ENCODE results near the gene CACNB1.

Gene CACNB1

DNA sequence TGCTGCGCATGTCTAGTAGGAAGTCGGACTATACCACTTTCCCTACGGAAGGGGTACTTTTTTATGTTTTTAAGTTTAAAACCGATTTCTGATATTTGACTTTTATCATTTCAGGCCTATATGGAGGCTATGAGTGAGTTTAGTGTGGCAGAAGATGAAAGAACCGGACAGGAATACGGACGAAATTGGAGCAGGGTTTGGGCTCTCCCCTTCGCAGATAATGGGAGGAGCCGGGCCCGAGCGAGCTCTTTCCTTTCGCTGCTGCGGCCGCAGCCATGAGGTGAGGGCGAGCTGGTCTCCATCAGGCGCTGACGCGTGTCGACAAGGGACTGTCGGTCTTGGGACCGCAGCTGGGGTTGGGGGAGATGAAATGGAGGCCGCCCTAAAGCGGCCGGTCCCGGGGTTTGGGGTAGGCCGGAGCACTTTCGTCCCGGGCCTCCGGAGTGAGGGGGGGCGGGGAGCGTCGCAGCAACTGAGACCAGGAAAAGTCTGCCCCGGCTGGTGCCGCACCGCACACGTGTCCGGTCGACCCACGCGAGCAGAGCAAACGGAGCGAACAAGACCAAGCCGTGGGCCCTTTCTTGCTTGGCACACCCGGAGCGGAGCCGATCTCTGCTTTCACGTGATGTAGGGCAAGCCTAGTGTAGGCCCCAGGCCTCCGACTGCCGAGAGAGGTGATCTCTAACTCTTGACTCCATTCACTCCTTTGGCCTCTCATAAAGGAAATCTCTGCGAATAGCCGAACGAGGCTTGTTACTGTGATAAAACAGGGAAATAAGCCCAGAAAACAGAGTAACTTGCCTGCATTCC lies 2.8 kb upstream of the CACNB1 start, which contains the start of gene RPL19:
Gene RPL19, plus strand, starts transcription at position 214 of the 810 bp plus-strand sequence. Its CDS starts 62 bp downstream, at position 276.
- peak in 1 of 2 experiments; percentile 85 for DNase-seq

DNA sequence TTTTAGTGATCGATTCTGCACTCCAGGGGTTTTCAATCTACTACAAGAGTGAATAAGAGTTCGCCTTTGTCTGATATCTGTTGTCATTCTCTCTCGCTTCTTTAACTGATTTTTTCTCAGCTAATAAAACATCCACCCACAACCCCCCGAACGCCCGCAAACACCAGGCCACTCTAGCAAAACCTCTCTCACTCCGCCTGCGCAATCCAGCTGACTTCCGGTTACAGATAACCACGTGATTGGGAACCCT lies 2.3 kb upstream of the CACNB1 start:
- peak; percentile 95 to 99 for DNase-seq

DNA sequence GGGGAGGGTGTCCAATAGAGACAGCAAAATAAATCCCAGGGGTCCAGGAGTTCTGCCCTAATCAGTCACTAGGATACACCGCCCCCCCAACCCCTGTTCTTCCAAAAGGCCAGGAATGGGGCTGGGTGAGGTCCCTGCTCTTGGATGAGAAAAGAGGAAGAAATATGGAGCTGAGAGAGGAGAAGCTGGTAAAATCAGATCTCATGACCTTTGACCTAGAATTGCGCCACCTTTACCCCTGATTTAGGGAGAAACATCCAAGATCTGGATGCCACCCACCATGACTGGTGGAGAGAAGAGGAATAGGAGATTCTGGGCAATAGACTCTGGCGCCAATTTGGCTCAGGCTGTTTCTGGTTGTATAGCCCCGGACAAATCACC lies 707 bp upstream of the CACNB1 start:
- DNase-seq = no peak

DNA sequence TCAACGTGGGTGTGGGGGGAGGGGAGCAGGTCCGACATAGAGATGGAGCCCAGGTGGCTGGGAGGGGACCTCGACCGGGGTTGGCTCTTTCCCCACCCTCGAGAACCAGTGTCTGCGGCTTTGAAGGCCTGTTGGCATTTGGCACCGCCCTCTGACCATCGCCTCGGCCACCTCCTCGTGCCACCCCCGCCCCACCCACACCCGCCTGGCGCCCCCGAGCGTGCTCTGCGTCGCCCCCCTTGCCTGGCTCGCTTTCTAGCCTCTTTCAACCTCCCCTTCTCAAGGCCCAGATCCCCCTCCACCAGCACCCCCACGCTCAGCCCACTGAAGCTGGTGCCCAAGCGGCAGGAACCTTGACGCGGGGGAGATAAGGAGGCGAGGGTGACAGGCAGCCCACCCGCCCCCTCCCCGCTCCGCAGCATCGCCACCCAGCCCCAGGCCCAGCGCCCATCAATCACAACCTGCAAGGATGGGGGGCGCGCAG lies 619 bp downstream of the CACNB1 start:
- DNase-seq = no peak

DNA sequence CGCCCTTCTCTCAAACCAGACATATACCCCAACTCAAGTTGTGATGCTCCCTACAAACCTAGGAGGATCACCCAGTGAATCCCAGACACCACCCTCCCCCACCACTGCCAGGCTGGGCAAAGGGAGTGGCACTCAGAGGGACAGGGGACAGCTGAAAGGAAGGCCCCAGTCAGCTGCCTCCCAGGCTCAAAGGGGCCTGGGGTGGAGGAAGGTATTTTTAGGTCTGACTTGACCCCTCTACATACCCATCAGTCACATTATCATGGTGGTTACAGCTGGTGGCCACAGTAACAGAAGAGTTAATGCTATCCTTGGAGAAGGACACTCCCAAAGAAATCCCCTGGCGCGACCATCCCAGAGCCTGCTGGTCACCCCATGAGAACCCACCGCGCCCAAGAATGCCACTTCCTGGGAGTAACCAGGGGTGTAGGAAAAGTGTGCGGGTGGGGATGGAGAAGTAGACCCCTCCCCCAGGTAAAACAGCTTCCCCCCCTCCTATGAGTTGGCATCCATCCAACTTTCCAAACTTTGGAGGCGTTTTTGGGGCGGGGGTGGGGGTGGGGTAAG lies 1.1 kb downstream of the CACNB1 start:
- no peak for DNase-seq

DNA sequence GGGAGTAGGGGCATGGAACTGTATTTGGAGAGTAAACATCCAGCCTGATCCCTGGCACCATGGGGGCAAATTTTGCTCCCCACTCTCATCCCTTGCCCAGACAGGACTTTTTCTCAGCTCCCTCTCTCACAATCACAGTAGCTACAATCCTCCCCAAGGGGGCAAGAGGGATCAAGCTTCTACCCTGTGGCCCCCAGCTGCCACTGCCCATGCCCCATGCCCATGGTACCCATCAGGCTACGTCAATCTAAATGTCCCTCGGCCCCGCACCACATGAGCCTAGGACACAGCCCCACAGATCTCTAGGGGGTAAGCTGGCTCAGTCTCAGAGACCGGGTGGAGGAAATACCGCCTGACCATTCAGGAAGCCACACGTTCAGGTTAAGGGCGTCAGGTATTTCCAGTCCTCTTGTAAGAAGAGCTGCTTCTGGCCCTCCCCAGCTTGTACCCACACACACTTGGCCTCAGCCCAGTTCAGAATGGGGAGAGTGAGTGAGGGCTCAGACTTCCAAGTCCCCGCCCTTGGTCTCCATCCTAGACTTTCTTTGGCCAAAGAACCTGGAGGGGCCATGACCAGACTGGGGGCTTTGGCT lies 1.8 kb downstream of the CACNB1 start:
- no peak for DNase-seq

DNA sequence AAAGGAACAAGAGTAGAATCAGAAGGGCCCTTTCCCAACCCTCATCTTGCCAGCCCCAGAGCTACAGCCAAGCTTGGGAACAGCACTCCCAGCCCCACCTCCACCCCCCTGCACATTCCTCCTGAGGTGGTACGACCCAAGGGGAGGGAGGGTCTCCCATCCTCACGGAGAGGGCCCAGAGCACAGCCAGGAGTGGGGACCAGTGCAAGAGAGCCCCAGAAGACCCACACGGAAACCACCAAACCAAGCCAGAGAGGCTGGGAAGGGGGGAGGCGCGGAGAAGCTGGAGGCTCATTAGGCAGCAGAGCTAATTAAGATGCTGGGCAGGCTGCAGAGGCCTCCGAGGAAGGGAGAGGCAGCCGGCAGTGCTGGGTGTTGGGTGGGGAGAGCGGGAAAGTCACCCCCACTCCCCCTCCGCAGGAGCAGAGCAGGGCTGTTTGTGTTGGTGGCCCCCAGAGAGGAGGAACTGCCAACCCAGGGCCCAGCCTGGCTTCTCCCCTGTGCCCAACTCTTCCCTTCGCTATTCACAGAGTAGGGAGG lies 2.4 kb downstream of the CACNB1 start:
- no peak for DNase-seq

DNA sequence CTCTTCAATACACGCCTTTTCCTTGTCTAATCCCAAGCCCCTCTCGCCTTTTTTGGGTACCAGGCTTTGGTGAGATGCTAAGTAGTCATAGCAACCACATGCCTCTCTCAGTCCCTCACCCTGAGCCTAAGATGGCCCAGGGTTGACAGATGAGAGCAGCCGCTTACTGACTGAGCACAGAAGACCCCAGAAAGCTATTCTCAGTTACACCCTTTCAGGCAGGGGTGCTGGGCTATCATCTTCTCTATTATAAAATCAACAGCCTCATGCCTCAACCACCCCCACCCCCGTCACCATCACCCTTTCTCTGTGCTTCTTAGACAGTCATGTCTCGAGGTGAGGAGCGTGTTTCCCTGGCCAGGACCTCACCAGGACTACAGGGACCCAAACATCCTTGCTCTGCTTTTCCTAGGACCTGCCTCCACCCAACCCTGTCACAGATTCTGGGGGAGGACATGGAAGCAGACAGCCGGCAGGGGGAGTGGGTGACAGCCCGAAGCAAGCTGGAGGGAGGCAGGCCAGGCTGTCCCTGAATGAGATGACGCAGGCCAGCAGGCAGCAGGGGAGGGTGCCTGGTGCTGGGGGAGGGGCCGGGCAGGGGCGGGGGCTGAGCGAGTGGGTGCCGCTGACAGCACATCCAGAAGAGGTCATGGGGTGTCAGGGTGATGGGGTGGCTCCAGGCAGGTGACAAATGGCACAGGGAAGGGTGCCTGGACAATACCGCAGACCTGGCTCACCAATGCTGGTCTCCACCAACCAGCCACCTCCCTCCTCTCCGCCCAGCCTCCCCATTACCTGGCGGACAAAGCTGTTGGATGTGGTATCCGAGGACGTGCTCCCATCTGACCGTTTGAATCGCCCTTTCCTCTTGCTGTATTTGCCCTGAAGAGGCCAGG lies 3.1 kb downstream of the CACNB1 start:
- no peak for DNase-seq

DNA sequence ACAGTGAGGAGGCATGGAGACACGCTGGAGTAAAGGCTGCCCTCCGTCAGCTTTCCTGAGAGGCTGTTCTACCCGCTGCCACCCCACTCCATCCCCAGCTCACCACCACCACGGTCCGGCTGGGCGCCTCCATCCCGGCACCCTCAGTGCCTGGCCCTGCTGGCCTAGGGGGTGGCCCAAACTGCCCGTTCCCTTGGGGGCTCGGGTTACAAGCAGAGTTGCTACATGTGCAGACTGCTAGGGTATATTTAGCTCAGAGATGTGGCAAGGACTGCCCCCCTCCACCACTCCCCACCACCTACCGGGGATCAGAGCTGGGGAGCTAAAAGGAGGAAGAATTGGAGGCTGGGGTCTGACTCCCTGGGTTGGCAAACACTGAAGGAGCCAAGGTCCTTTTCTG lies 4.1 kb downstream of the CACNB1 start:
- DNase-seq = no peak

DNA sequence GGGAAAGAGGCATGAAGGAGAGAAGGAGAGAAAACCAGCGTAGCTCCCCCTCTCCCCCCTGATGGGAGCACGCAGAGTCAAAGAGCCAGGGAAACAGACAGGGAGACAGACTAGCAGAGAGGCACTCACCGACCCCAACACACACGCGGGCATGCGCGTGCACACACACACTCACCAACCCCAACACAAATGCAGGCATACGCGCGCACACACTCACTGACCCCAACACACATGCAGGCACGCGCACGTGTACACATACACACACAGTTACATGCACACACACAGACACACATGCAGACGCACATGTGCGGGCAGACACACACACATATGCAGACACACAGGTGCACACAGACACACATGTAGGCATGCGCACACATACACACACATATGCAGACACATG lies 4.6 kb downstream of the CACNB1 start:
- DNase-seq = no peak

DNA sequence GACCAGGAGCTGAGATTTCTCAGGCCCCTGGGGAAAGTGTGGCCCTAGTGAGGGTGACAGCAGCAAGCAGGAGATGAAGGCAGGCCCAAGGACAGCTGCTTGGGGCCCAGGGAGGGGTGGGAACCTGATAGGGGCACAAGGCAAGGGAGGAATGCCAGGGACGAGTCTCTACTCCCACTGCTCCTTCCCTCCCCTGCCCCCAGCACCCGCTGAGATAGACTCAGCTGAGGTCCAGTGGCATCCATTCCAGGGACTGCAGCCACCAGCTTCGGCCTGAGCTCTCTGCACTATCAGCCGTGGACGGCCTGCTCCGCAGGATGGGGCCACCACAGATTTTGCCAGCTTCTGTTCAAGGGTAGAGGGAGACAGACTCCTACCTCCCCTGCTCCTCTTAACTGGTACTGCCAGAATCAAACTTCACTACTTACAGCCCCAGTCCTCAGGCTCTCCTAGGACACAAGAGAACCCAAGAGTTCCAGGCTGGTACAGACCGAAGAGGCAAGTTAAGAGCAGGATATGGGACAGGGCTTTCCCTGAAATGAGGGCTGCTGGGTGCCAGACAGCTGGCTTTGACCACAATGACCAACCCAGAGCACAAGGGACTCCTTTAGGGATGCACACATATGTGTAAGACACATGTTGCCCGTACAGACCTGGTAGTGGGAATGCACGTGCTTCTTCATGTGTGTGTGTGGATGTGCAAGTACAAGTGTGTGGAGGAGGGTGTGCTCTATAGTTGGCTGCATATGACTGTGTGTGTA lies 5.5 kb downstream of the CACNB1 start:
- no peak for DNase-seq

DNA sequence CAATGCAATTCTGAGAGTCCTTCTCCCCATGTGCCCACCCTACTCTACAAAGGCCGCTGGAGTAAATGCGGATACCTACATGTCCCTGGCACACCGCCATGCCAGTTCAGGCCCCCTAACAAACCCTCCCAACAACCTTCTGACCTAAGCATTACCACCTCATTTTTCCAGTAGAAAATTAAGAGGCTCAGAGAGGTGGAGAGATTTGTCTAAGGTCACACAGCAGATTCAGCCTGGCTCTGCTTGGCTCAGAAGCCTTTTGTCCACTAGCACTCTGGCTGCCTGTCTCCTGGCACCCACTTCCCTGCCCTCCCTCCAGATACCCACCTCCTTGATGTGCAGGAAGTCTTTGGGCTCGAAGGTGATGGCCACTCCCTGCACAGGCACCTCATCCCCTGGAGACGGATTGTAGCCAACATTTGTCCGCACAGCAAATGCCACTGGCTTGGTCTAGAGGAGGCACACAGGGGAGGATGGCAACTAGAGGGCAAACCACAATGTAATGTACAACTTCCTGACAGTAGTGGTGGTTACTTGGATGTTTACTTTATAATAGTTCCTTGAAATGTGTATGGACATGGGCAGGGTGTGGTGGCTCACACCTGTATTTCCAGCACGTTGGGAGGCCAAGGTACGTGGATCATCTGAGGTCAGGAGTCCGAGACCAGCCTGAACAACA lies 10.2 kb downstream of the CACNB1 start:
- DNase-seq = peak; percentile 61 to 64

DNA sequence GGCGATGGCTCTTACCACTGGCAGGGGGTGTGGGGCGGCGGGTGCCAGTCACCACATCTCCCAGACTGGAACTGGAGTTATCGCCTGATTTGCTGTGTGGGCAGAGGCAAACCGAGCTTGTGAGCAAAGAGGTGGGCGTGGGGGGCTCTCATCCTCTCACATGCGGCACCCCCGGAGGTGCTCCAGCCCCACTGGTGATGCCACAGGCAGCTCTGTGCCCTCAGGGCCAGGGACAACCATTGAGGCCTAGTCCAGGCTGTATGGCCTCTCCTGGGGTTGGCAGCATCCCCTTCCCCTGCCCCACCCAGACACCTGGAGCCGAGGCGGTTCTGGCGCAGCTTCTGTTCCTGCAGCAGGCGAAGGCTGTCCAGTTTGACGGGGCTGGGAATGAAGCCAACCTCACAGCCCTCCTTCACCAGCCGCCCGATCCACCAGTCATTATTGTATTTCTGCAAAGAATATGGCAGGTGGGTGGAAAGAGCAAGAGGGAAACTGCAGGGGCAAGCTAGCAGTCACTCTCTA lies 10.9 kb downstream of the CACNB1 start:
- DNase-seq = no peak

DNA sequence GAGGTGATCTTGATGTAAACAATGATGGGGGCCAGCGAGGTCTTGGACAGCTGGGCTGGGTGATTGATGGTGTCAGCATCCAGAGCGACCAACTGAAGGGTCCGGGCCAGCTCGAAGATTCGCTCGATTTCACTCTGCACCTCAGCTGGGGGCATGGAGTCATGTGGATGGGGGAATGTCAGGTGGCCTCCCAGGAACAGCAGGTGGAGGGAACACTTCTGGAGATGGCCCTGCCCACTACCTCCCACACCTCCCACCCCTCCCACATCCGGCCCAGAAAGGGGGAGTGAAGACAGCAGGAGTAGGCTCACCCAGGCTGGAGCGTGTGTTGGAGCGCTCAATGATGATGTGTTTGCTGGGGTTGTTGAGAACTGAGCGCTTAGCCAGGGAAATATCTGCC lies 13.7 kb downstream of the CACNB1 start:
- DNase-seq = no peak

DNA sequence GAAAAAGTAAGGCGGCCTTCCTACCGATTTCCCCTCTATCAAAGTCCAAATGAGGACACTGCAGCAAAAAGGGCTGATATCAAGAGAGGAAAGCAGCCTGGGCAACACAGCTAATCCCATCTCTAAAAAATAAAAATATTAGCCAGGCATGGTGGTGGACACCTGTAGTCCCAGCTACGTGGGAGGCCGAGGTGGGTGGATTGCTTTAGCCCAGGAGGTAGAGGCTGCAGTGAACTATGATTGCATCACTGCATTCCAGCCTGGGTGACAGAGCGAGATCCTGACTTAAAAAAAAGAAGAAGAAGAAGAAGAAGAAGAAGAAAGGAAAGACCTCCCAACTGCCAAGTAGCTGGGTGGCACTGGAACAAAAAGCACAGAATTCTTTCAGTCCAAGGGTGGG lies 14.4 kb downstream of the CACNB1 start:
- DNase-seq = no peak

DNA sequence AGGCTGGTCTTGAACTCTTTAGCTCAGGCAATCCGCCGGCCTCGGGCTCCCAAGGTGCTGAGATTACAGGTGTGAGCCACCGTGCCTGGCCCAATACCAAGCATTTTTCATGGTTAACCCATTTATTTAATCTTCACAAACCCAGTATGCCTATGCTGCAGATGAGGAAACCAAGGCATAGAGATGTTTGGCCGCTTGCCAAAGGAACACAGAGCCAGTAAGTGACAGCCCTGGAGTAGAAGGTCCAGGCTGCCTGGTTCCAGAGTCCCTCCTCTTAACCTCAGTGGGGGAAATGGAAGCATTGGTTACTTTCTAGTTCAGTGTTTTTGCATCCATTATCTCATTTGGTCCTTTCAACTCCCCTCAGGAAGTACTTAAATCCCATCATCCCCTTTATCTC lies 16.2 kb downstream of the CACNB1 start:
- DNase-seq = no peak

DNA sequence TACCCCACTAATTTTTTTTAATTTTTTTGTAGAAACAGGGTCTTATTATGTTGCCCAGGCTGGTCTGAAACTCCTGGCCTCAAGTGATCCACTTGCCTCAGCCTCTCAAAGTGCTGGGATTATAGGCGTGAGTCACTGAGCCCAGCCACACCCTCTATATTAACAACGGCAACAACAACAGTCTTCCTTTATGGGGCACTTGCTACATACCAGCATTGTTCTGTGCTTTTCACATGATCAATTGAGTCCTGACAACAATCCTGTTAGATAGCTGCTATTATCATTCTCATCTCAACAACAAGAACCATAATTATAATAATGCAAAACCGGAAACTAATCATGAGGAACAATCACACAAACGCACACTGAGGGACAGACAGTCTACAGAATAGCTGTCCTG lies 18.9 kb downstream of the CACNB1 start:
- no peak for DNase-seq

DNA sequence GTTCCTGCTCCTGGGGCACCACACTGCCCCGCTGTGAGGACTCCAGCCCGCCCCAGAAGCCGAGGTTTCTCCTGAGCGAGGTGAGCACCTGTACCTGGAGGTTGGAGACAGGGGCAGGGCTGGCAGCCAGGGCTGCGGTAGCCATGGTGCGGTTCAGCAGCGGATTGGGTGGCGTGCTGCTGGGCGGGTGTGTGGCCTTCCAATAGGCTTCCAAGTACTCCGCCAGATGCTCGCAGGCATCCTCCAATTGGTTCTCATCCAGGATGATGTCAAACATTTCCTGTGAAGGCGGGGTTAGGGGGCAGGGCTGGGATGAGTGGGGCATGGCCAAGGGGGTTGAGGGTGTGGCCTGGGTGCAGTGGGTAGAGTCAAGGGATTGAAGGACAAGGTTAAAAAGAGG lies 20.2 kb downstream of the CACNB1 start:
- no peak for DNase-seq

DNA sequence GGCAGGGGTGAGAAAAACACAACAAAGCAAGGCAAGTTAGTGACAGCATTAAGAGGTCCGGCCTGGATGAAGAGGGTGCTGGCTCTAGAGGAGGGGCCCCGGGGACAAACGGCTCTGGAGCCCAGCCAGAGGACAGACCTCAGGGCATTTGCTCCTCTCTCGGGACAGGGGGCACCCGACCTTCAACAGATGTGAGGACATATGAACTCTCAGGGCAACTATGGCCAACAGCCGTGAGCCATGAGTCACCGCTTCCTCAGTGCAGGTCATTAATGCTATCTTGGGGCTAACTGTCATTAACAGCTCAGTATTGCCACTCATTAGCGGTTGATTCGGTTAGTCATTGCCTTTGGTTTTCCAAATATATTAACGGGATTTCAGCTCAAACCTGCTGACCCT lies 21.8 kb downstream of the CACNB1 start:
- DNase-seq = peak; percentile 77 to 79

DNA sequence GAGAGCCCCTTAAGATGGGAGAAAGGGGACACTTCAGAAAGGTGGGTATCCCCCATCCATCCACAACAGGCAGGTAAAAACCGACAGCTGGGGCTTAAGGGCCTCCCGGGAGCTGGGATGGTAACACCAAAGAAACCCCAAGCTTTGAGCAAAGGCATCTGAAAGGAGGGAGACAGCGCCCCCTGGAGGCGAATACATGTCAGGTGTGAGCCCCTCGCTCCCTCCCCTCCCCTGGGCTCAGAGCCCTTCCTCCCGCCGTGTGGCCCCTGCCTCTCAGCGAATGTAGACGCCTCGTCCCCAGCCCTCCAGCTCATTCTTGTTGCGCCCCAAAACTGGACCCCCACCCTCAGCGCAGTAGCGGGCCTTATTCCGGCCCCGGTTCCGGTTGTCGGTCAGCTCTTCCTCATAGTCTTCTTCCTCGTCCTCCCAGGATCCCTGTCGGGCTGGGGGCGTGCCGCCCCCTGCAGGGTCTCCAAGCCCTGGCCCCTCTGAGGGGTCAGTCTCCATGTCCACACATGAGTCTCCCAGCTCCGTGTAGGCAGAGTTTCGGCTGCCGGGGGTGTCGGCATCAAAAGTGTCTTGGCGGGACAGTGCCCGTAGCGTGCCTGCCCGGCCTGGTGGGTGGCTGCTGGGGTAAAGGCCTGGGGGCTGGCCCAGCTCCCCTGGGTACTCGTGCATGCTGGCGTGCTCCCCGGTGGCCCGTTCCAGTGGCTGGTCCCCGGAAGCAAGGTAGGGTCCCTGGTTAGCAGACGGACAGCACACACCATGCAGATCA lies 22.4 kb downstream of the CACNB1 start:
- DNase-seq = peak; percentile 78 to 88
